ENCODE results near the gene STAT1. TPM values are rescaled to one million over a fixed set of nuclear protein-coding genes. Genes with fewer than 3 reads are reported as not detected.

Gene STAT1
- total RNA-seq, 1 experiment from 2014 or later = 73.4 TPM

- DNase-seq (ENCODE audit: low read depth, low spot score) (no peak), ATAC-seq (peak; percentile 90)
- in situ Hi-C loops (cut with HindIII; ENCODE audit: low pct_unique_long_range_greater_than_20kb, low sequenced_read_pairs) = no loop called here
- Histone ChIP-seq H3K27me3 (ENCODE audit: control insufficient read depth, insufficient read depth, low read length) (peaks cover 2% of the 10 kb centered on the region; the same call in 1 of the 2 replicates), H3K4me3 (ENCODE audit: low read depth in 2 of 2, low read length in 2 of 2) (no peak overlapping the region), H3K9me3 (ENCODE audit: control insufficient read depth, insufficient read depth, low read depth, low read length) (peaks cover 3% of the 10 kb centered on the region; the same call in 1 of the 2 replicates), H3K36me3 (ENCODE audit: control insufficient read depth, insufficient read depth, low read length) (no peaks in the 10 kb centered on the region), H3K27ac (ENCODE audit: low read length) (no peak overlapping the region), H3K4me1 (ENCODE audit: control insufficient read depth, insufficient read depth, low read length) (no peaks in the 10 kb centered on the region)
- TF ChIP-seq REST (IDR thresholded peaks at IDR 0.05; ENCODE audit: insufficient read depth in 1 of 2, low read depth in 2 of 2, low read length in 1 of 2) (no peak), SIN3A (IDR thresholded peaks at IDR 0.05; ENCODE audit: borderline replicate concordance, insufficient read depth, low read depth, low read length) (no peak), TCF7L2 (IDR thresholded peaks at IDR 0.05; ENCODE audit: low read depth, low read length) (no peak), CTCF (IDR thresholded peaks at IDR 0.05) (no peak), POLR2AphosphoS5 (IDR thresholded peaks at IDR 0.05; ENCODE audit: low read depth, low read length) (no peak)
- no TSS peak for BruUV-seq (replicated peaks)
- intact Hi-C loops (cut with micrococcal nuclease; ENCODE audit: unreplicated experiment) = no loop called here
- ChIA-PET CTCF (no interaction called here), POLR2A (interaction anchor here (0.7 kb wide), 1 partner anchor 43 kb away, joined by 3 read pairs; no protein-coding TSS in a partner anchor)
These were observed 27.6 kb upstream of the STAT1 start for GRCh38 chr2:191041418-191042161.

- H3K27me3 ChIP-seq (ENCODE audit: control insufficient read depth, insufficient read depth, low read length) = peaks cover 2% of the 10 kb centered on the region; the same call in 1 of the 2 replicates
- no TSS peak for BruUV-seq (replicated peaks)
- ChIA-PET CTCF (no interaction called here), POLR2A (no interaction called here)
- intact Hi-C loops (cut with micrococcal nuclease; ENCODE audit: unreplicated experiment) (no loop called here), in situ Hi-C loops (cut with HindIII; ENCODE audit: low pct_unique_long_range_greater_than_20kb, low sequenced_read_pairs) (no loop called here)
- H3K36me3 ChIP-seq (ENCODE audit: control insufficient read depth, insufficient read depth, low read length) = no peaks in the 10 kb centered on the region
- H3K27ac ChIP-seq (ENCODE audit: low read length) = no peak overlapping the region
- DNase-seq (ENCODE audit: low read depth, low spot score) = no peak
- ATAC-seq = no peak
- H3K4me1 ChIP-seq (ENCODE audit: control insufficient read depth, insufficient read depth, low read length) = no peaks in the 10 kb centered on the region
- no peak for TF ChIP-seq SIN3A (IDR thresholded peaks at IDR 0.05; ENCODE audit: borderline replicate concordance, insufficient read depth, low read depth, low read length)
- no peak for TF ChIP-seq TCF7L2 (IDR thresholded peaks at IDR 0.05; ENCODE audit: low read depth, low read length)
- TF ChIP-seq REST (IDR thresholded peaks at IDR 0.05; ENCODE audit: insufficient read depth in 1 of 2, low read depth in 2 of 2, low read length in 1 of 2) = no peak
- TF ChIP-seq CTCF (IDR thresholded peaks at IDR 0.05) = no peak
- TF ChIP-seq POLR2AphosphoS5 (IDR thresholded peaks at IDR 0.05; ENCODE audit: low read depth, low read length) = no peak
- no peak overlapping the region for H3K4me3 ChIP-seq (ENCODE audit: low read depth in 2 of 2, low read length in 2 of 2)
- H3K9me3 ChIP-seq (ENCODE audit: control insufficient read depth, insufficient read depth, low read depth, low read length) = peaks cover 3% of the 10 kb centered on the region; the same call in 1 of the 2 replicates
These were observed 25.6 kb upstream of the STAT1 start for GRCh38 chr2:191039616-191040015.
